ENCODE measurements around the gene EEF1B2. TPM values are rescaled to one million over a fixed set of nuclear protein-coding genes. Genes with fewer than 3 reads are reported as not detected.
"Not testable (repeated sequence)": the region's sequence is repeated elsewhere in the genome, so short reads cannot be mapped to it uniquely, and the experiment has no call there.

EEF1B2 gene
- total and polyA plus RNA-seq, 2 experiments from 2014 or later, result 305 to 673 TPM

DNA sequence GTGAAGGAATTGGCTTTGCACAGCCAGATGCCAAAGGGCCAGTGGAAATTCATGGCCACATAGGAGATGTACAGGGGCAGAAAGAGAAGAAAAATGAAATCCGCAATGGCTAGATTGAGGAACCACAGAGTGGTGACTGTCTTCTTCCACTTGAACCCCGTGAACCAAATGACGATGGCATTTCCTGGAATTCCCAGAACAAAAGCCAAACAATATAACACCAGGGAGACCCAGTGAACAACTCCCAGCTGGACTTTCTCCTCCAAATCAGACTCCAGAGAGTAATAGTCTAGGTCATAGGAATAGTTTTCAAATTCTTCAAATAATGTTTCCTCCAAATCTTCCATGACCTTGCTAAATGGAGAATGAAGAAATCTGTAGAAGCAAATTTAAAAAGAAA is 17.2 kb downstream of the EEF1B2 start:
- no peak for ATAC-seq

DNA sequence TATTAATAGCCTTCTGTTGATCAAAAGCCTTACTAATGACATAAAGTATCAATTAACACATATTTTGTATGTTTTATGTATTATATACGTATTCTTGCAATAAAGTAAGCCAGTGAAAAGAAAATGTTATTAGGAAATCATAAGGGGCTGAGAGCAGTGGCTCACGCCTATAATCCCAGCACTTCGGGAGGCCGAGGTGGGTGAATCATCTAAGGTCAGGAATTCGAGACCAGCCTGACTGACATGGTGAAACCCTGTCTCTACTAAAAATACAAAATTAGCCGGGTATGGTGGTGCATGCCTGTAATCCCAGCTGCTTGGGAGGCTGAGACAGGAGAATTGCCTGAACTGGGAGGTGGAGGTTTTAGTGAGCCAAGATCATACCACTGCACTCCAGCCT is 21.8 kb downstream of the EEF1B2 start:
- H3K27me3 Mint-ChIP-seq (ENCODE audit: insufficient read depth, low read depth, poor library complexity); H3K4me3 Mint-ChIP-seq; H3K27ac ChIP-seq (ENCODE audit: low read depth); DNase-seq (ENCODE audit: low spot score); H4K20me1 ChIP-seq (replicated peaks; ENCODE audit: insufficient read depth); H3K27me3 ChIP-seq (ENCODE audit: insufficient read depth); H3K27ac Mint-ChIP-seq; H3K36me3 Mint-ChIP-seq (ENCODE audit: low read depth); H3K4me1 Mint-ChIP-seq; H3K79me2 ChIP-seq (replicated peaks; ENCODE audit: insufficient read depth); H3K4me1 ChIP-seq (ENCODE audit: insufficient read depth); H3K4me3 ChIP-seq; H2AFZ ChIP-seq; ATAC-seq; H3K4me2 ChIP-seq; H3K9me3 Mint-ChIP-seq; H3F3A ChIP-seq (replicated peaks; ENCODE audit: low read depth); H3K36me3 ChIP-seq (ENCODE audit: insufficient read depth); H3K9me2 ChIP-seq (ENCODE audit: insufficient read depth): not testable (repeated sequence)

More for the DNA sequence above, 17.2 kb downstream of the EEF1B2 start:
- H3K4me2 ChIP-seq, result no peak overlapping the region
- Mint-ChIP-seq H3K4me1 (no peaks in the 10 kb centered on the region), H3K27me3 (ENCODE audit: insufficient read depth, low read depth, poor library complexity) (no peaks in the 10 kb centered on the region), H3K27ac (no peak overlapping the region), H3K4me3 (no peak overlapping the region), H3K9me3 (peaks cover 12% of the 10 kb centered on the region; the same call in 2 of the 3 replicates), H3K36me3 (ENCODE audit: low read depth) (peaks cover 5% of the 10 kb centered on the region; the same call in 1 of the 3 replicates)
- H3K4me3 ChIP-seq, result no peak overlapping the region
- no peaks in the 10 kb centered on the region for H3K27me3 ChIP-seq (ENCODE audit: insufficient read depth)
- 0 out of 2 replicates have a peak, but pooled peaks cover 4% of the 10 kb centered on the region for H3F3A ChIP-seq (replicated peaks; ENCODE audit: low read depth)
- H2AFZ ChIP-seq, result no peak overlapping the region
- no peaks in the 10 kb centered on the region for H3K36me3 ChIP-seq (ENCODE audit: insufficient read depth)
- no peaks in the 10 kb centered on the region for H3K4me1 ChIP-seq (ENCODE audit: insufficient read depth)
- no peak overlapping the region for H3K27ac ChIP-seq (ENCODE audit: low read depth)
- no peak for DNase-seq (ENCODE audit: low spot score)
- no peaks in the 10 kb centered on the region for H4K20me1 ChIP-seq (replicated peaks; ENCODE audit: insufficient read depth)
- 0 out of 2 replicates have a peak, but pooled peaks cover 7% of the 10 kb centered on the region for H3K9me2 ChIP-seq (ENCODE audit: insufficient read depth)
- H3K79me2 ChIP-seq (replicated peaks; ENCODE audit: insufficient read depth), result no peaks in the 10 kb centered on the region
- TF ChIP-seq, protein P1, sequence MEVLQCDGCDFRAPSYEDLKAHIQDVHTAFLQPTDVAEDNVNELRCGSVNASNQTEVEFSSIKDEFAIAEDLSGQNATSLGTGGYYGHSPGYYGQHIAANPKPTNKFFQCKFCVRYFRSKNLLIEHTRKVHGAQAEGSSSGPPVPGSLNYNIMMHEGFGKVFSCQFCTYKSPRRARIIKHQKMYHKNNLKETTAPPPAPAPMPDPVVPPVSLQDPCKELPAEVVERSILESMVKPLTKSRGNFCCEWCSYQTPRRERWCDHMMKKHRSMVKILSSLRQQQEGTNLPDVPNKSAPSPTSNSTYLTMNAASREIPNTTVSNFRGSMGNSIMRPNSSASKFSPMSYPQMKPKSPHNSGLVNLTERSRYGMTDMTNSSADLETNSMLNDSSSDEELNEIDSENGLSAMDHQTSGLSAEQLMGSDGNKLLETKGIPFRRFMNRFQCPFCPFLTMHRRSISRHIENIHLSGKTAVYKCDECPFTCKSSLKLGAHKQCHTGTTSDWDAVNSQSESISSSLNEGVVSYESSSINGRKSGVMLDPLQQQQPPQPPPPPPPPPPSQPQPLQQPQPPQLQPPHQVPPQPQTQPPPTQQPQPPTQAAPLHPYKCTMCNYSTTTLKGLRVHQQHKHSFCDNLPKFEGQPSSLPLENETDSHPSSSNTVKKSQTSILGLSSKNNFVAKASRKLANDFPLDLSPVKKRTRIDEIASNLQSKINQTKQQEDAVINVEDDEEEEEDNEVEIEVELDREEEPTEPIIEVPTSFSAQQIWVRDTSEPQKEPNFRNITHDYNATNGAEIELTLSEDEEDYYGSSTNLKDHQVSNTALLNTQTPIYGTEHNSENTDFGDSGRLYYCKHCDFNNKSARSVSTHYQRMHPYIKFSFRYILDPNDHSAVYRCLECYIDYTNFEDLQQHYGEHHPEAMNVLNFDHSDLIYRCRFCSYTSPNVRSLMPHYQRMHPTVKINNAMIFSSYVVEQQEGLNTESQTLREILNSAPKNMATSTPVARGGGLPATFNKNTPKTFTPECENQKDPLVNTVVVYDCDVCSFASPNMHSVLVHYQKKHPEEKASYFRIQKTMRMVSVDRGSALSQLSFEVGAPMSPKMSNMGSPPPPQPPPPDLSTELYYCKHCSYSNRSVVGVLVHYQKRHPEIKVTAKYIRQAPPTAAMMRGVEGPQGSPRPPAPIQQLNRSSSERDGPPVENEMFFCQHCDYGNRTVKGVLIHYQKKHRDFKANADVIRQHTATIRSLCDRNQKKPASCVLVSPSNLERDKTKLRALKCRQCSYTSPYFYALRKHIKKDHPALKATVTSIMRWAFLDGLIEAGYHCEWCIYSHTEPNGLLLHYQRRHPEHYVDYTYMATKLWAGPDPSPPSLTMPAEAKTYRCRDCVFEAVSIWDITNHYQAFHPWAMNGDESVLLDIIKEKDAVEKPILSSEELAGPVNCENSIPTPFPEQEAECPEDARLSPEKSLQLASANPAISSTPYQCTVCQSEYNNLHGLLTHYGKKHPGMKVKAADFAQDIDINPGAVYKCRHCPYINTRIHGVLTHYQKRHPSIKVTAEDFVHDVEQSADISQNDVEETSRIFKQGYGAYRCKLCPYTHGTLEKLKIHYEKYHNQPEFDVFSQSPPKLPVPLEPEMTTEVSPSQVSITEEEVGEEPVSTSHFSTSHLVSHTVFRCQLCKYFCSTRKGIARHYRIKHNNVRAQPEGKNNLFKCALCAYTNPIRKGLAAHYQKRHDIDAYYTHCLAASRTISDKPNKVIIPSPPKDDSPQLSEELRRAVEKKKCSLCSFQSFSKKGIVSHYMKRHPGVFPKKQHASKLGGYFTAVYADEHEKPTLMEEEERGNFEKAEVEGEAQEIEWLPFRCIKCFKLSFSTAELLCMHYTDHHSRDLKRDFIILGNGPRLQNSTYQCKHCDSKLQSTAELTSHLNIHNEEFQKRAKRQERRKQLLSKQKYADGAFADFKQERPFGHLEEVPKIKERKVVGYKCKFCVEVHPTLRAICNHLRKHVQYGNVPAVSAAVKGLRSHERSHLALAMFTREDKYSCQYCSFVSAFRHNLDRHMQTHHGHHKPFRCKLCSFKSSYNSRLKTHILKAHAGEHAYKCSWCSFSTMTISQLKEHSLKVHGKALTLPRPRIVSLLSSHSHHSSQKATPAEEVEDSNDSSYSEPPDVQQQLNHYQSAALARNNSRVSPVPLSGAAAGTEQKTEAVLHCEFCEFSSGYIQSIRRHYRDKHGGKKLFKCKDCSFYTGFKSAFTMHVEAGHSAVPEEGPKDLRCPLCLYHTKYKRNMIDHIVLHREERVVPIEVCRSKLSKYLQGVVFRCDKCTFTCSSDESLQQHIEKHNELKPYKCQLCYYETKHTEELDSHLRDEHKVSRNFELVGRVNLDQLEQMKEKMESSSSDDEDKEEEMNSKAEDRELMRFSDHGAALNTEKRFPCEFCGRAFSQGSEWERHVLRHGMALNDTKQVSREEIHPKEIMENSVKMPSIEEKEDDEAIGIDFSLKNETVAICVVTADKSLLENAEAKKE (CRISPR knock-in tag; IDR thresholded peaks at IDR 0.05), result no peak
- TF ChIP-seq ZNF331 (CRISPR knock-in tag; IDR thresholded peaks at IDR 0.05; ENCODE audit: low read depth), result no peak

Data from GM23338 (cell line).